Iris pigment epithelial cell (primary cell): Measurements from ENCODE around the gene HOXC6.

Source experiments
- DNase-seq: peaks from one replicate; pipeline ENCODE4 v3.0.0-alpha.2; 2011; ENCODE audit warnings: low read depth

The HOXC6 gene

GRCh38 chr12:54042970-54043853 is 15.0 kb downstream of the HOXC6 start:
- no peak for DNase-seq

DNA sequence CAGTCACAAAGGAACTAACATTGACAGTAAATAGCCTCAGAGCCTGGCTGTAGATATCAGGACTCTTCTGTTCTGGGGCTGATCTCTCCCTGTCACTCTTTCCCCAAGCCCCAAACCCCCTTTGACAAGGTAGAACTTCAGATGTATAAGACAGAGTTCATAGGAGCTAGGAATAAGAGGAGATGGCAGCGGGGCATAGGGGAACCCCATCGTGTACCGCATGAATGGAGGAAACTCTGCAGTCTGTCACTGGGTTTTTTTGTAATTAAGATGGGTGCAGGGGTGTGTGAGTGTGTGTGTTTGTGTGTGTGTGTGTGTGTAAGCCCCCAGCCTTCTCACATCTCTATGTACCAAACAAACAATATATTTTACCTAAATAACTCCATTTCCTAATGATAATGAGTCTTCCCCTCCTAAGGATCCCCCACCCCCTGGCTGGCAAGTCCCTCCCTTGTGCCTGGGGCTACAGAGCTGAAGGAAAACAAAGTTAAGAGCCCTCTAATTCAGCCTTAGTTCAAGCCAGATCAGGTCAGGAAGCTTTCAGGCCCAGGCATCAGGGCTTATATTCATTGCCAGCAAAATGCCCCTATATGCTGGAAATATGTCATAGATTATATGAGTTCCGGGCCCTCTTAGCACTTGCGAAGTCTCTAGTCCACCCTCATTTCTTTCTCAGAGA is 16.3 kb downstream of the HOXC6 start:
- DNase-seq: no peak

- no peak for DNase-seq
Observed at GRCh38 chr12:54045401-54045800, 17.2 kb downstream of the HOXC6 start.

GRCh38 chr12:54045868-54046521 is 17.8 kb downstream of the HOXC6 start:
- no peak for DNase-seq

DNA sequence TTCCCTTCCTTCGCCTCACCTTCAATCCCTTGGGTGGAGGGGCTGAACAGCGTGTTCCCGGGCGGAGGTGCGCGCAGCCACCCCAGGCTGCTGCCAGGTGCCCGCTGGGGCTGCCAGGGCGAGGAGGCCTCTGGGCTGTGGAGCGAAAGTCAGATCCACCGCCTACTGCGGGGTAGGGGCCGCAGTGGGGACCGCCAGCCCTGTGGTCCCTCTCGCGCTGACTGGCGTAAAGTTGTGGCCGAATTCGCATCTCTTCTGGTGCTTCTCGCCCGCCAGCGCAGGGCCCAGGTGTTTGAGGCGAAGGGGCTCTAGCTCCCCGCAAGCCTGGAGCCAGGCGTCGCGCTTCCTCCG is 18.5 kb downstream of the HOXC6 start:
- DNase-seq: no peak

DNA sequence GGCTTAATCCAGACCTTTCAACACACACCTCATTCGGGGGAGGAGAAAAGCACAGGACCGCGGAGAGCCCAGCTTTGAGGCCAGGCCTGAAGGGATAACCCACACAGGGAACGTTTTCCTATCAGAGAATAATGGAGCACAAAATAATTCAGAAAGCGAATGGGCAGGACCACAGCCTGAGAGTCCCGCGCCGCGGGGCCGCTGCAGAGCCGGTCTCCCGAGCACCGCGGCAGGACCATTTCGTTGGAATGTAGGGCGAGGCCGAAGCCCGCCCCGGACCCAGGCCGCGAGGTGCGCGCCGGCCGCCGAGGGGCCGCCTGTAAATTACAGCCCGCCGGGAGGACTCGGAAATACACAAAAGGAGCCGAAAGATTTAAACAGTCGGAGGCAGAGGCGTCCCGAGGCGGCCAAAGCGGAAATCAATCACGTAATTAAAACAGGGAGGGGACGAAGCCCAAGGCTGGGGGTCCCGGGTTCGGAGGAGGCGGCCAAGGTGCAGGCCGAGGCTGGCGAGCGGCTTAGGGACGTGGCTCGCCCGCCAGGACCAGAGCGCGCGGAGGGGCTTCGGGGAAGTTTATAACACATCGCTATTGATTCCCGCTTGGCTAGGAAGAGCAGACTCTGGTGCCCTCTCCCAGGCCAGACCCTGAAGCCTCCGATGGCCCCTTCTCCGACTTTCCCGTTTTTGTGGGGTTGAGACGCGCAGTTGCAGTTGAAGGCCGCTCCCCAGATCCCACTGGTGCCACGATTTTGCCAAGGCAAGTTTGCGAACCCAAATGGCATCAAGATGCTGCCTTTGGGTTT is 19.1 kb downstream of the HOXC6 start:
- no peak for DNase-seq

- no peak for DNase-seq
Observed at GRCh38 chr12:54047964-54048303, 19.7 kb downstream of the HOXC6 start.

DNA sequence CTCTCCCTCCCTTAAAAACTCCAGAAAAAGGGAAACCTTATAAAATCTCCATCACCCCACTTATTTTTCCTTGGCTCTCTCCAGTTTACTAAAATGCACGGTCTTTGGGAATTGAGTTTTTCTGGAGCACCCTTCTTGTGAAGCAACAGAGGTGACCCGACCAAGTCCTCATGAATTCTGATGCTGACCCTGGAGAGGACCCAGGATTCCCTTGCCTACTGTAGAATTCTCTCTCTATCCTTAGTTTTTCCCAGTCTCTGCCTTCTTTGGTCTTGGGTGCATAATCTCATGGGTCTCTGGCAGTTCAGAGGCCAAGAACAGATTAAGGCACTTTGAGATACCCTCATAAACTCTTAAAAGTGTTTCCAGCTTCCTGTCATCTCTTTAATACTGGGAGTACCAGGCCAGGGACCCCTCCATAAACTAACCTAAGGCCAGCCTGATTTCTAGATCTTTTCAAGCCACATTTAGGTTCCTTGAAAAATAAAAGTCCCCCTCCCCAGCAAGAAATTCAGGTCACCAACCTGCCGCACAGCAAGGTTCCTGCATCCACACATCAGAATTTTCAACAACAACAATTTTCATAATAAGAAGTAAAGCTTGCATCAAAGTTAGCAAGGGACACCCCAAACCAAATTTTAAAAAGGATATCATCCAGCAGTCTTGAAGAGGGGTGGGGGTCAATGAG is 20.3 kb downstream of the HOXC6 start:
- no peak for DNase-seq

GRCh38 chr12:54049108-54049507 is 20.9 kb downstream of the HOXC6 start:
- DNase-seq: no peak

DNA sequence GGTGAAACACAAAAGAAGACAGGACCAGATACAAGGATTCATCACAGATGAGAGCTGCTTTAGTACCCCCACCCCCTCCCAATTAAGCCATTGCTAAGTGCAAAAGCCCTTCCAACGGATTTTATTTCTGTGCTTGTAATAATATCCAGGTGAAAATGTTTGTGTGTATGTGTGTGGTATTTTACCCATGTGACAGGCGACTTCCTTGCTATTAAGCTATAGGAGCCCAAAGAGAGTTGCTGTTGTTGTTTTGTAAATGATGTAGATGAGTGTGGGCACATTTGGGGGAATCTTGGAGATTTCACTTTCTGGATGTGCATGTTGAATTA is 22.2 kb downstream of the HOXC6 start:
- DNase-seq: no peak

DNA sequence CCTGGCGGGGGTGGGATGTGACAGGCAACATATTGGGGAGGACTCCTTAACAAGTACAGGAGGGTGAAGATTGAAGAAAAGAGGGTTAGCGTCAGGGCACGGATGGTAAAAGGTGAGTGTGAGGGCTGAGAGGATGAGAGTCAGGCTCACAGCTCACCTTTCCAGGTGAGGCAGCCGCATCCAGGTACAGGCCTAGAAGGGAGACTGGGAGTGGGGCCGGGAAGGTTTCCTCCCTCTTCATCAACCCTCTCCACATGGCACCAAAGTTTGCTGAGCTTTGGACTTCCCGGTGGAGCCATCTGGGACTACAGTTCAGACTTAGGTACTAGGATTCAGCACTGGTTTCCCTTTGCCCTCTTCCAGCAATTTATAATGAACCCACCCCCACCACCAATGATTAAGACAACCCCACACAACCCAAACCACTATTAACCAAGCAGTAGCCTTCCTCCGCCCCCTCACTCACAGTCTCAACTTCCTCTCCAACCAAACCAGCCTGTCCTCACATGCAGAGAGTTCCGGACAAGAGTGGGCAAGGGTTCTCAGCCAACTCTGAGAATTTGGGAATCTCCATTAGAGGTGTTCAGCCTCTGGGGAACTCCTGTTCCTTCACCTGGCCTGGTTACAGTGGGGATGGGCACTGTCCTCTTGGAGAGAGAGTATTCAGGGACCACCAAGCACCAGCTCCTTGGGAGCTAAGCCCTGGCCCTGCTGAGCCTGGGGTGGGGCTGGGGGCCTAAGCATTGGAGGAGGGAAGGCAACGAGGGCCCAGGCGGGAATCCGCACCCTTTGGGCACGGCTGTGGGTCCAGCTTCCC is 23.0 kb downstream of the HOXC6 start:
- no peak for DNase-seq

- DNase-seq: no peak
Observed at GRCh38 chr12:54051874-54052437, 23.7 kb downstream of the HOXC6 start.

GRCh38 chr12:54052438-54053002 is 24.3 kb downstream of the HOXC6 start:
- DNase-seq: no peak

DNA sequence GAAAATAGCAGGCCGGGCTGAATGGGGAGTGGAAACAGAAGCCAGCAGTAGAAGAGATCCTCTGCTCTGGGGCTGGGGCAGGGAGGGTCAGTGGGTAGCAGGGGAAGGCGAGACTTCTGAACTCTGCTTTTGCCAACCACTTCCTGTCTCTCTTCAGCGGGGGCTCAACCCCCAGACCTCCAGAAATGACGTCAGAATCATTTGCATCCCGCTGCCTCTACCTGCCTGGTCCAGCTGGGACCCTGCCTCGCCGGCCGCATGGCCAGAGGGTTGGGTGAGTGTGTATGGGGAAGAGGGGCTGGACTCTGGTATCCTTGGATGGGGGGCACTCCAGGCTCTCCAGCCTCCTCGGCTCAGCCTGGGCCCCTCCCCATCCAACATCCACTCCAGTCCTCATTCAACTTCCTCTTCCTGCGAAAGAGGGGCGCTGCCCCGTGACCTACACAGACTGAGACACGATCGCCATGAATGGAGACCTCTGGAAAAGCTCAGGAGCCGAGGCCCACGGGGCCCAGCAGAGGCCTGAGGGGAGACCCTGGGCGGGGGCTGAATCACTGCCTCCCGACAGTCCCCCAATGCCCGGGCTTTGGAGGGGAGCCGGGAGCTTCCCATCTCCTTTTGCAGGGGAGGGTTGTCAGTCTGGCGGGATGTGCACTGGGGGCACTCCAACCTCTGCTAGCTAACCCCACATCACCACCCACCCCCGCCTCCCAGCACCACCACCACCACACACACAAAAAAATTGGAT is 24.9 kb downstream of the HOXC6 start:
- no peak for DNase-seq

DNA sequence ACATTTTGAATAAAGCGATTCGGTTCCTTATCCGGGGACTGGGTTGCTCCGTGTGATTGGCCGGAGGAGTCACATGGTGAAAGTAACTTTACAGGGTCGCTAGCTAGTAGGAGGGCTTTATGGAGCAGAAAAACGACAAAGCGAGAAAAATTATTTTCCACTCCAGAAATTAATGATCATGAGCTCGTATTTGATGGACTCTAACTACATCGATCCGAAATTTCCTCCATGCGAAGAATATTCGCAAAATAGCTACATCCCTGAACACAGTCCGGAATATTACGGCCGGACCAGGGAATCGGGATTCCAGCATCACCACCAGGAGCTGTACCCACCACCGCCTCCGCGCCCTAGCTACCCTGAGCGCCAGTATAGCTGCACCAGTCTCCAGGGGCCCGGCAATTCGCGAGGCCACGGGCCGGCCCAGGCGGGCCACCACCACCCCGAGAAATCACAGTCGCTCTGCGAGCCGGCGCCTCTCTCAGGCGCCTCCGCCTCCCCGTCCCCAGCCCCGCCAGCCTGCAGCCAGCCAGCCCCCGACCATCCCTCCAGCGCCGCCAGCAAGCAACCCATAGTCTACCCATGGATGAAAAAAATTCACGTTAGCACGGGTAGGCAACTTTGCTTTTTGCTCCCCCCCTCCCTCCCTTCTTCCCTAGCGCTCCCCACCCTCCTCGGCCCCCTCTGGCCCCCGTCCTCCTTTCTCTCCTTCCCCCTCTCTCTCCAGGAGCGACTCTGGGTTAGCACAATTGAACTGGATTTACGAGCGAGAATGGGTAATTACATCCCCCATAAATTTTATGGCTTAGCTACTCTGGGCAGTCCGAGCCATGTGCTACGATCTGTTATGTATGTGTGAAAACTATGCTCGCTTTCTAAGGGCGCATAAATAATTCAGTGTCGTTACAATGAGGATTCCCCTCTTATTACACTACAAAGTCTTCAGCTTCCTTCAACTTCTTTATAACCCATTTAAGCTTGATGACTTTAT is 25.8 kb downstream of the HOXC6 start, which contains the start of gene HOXC4:
Gene HOXC4, plus strand, starts transcription at position 85 of the 991 bp plus-strand sequence. Its CDS starts 88 bp downstream, at position 173.
- DNase-seq: peak; percentile 24

- DNase-seq: no peak
Observed at GRCh38 chr12:54054742-54055194, 26.5 kb downstream of the HOXC6 start.

DNA sequence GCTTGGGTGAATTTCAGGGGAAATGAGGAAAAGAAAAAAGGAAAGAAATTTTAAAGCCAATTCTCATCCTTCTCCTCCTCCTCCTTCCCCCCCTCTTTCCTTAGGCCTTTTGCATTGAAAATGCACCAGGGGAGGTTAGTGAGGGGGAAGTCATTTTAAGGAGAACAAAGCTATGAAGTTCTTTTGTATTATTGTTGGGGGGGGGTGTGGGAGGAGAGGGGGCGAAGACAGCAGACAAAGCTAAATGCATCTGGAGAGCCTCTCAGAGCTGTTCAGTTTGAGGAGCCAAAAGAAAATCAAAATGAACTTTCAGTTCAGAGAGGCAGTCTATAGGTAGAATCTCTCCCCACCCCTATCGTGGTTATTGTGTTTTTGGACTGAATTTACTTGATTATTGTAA is 27.3 kb downstream of the HOXC6 start:
- no peak for DNase-seq

GRCh38 chr12:54056110-54056509 is 27.9 kb downstream of the HOXC6 start:
- no peak for DNase-seq
